ENCODE data around the gene STX10. TPM values are rescaled to one million over a fixed set of nuclear protein-coding genes. Genes with fewer than 3 reads are reported as not detected.

Gene STX10
- total and polyA plus RNA-seq, 9 of the 15 experiments (the other 6 are each of a cell fraction or from before 2014, with no cell fraction given): 0.51 to 66.3 (median 31.0) TPM

- TF ChIP-seq ESRRA (IDR thresholded peaks at IDR 0.05; ENCODE audit: borderline replicate concordance, low read depth) (peak; percentile 44), TCF7 (IDR thresholded peaks at IDR 0.05; ENCODE audit: borderline replicate concordance) (0 out of 2 replicates have a peak, but pooled peaks have one; percentile 7), ZBTB33 (CRISPR knock-in tag; IDR thresholded peaks at IDR 0.05) (peak; percentile 25; the same call in 1 of the 2 replicates), TSC22D4 (tag; IDR thresholded peaks at IDR 0.05) (no peak), ZNF511 (CRISPR knock-in tag; IDR thresholded peaks at IDR 0.05) (0 out of 2 replicates have a peak, but pooled peaks have one; percentile 12), SMAD4 (CRISPR knock-in tag; conservative IDR thresholded peaks at IDR 0.05) (peak; percentile 96), SMC3 (conservative IDR thresholded peaks at IDR 0.05; ENCODE audit: insufficient read depth, low read depth, low read length) (no peak), HSF4 (CRISPR knock-in tag; IDR thresholded peaks at IDR 0.05; ENCODE audit: borderline replicate concordance) (no peak), ZNF217 (CRISPR knock-in tag; IDR thresholded peaks at IDR 0.05) (no peak), HDAC3 (IDR thresholded peaks at IDR 0.05; ENCODE audit: borderline replicate concordance, partially characterized antibody) (peak; percentile 15), ZNF445 (CRISPR knock-in tag; IDR thresholded peaks at IDR 0.05; ENCODE audit: low read depth) (peak; percentile 7; the same call in 1 of the 2 replicates), PRPF4 (IDR thresholded peaks at IDR 0.05; ENCODE audit: insufficient read depth, low read depth, low read length, poor library complexity, severe bottlenecking) (peak; percentile 79), ZNF146 (CRISPR knock-in tag; IDR thresholded peaks at IDR 0.05; ENCODE audit: unreplicated experiment) (no peak), ILK (tag; IDR thresholded peaks at IDR 0.05; ENCODE audit: borderline replicate concordance, low read depth) (no peak), SIRT6 (IDR thresholded peaks at IDR 0.05; ENCODE audit: low read depth, low read length) (no peak), ZNF253 (CRISPR knock-in tag; conservative IDR thresholded peaks at IDR 0.05) (peak; percentile 22; the same call in 1 of the 2 replicates)
These were observed 5.5 kb upstream of the STX10 start (continued) for GRCh38 chr19:13155472-13156359.

Data from K562 (cell line).